SHP77 (cell line): ENCODE measurements around the gene RIPOR1.
"Not testable (repeated sequence)": the region's sequence is repeated elsewhere in the genome, so short reads cannot be mapped to it uniquely, and the experiment has no call there.

ENCODE experiments used
- DNase-seq, 2 experiments: peaks; one replicate each; lab custom pipeline; 2025; lab: John Stamatoyannopoulos, UW

Gene RIPOR1

GRCh38 chr16:67517661-67518423 lies 10.8 kb upstream of the RIPOR1 start:
- no peak for DNase-seq

DNA sequence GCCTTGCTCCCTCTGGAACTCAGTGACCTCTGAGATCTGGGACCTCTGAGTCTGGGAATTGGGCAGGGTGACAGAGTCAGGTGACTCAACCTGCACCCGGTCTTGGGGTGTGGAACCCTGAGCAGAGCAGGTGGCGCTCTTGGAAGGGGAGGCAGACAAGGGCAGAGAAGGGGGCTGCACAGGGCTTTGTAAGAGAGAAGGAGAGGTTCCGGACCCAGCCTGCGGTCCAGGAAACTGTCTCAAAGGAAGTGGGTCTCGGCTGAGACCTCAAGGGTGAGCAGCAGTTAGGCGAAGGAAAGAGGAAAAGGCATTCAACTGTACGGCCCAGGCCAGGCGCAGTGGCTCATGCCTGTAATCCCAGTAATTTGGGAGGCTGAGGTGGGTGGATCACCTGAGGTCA lies 10.0 kb upstream of the RIPOR1 start:
- no peak for DNase-seq

DNA sequence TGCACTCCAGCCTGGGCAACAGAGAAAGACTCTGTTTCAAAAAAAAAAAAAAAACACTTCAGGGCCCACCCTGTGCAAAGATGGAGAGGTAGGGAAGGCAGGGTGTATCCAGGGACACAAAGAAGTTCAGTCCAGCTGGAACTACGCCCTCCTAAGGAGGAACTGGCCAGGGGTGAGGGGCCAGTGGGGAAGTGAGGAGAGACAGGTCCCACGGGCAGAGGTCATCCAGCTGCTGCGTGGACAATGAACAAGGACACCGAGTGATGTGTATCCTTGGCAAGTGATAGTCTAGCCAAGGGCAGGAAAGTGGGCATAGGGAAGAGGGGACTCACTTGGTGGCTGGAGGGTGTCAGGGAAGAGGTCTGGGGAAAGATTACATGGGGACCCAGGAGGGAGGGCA lies 9.4 kb upstream of the RIPOR1 start:
- no peak for DNase-seq

- peak; percentile 92 for DNase-seq
These were observed 7.4 kb upstream of the RIPOR1 start for GRCh38 chr16:67521095-67521804.

GRCh38 chr16:67525176-67525860 lies 3.3 kb upstream of the RIPOR1 start:
- no peak for DNase-seq

GRCh38 chr16:67526149-67526791 lies 2.4 kb upstream of the RIPOR1 start:
- no peak for DNase-seq

DNA sequence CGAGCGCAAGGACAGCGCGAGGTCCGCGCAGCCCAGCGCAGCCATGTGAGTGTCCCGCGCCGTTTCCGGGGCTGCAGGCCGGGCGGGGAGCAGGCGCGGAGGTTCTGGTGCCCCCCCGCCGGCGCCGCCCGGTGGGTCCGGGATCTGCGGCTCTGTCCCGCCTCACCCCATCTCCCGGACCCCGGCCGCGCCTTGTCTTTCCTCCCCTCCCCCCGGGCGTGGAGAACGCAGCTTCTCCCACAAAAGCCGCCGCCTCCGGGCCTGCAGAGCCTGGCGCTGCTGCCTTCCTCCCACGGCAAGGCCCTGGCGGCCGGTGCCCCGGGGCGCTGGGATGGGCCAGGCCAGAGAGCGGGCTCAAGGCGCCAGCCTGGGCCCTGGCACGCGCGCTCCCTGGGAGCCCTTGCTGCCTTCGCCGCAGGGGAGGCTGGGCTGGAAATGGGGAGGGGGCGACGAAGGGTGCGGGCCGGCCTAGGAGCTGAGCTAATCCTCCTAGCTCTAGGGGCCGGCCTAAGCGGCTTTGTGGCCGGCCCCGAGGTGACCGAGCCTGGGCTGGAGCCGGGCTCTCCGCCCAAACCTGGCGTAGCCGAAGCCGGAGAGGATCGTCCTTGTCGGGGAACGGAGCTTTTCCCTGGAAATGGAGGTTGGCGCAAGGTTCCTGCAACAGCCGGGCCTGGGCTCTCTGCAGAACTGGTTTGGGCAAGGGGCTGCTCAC lies 397 bp downstream of the RIPOR1 start:
- DNase-seq, result peak in 1 of 2 experiments; percentile 26

DNA sequence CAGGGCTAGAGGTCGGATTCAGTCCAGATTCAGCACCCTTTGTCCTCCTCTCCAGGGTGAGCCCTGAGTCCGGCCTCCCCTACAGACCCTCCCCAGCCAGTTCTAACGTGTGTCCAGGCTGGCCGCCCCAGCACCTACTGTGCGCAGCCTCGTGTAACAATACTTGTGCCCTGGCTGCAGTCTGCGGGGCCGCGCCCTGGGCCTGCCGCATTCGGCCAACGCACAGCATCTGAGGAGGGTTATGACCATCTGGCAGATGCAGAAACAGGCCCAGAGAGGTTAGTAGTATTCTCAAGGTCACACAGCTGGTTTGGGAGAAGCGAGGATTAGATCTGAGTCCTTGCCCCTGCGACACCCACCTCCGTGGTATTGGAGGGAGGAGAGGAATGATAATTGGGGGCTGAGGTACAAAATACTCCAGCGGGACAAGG lies 968 bp downstream of the RIPOR1 start:
- peak in 1 of 2 experiments; percentile 7 for DNase-seq

- peak; percentile 52 to 75 for DNase-seq
These were observed 1.6 kb downstream of the RIPOR1 start for GRCh38 chr16:67530013-67530939.

GRCh38 chr16:67531247-67531646 lies 2.6 kb downstream of the RIPOR1 start:
- no peak for DNase-seq

DNA sequence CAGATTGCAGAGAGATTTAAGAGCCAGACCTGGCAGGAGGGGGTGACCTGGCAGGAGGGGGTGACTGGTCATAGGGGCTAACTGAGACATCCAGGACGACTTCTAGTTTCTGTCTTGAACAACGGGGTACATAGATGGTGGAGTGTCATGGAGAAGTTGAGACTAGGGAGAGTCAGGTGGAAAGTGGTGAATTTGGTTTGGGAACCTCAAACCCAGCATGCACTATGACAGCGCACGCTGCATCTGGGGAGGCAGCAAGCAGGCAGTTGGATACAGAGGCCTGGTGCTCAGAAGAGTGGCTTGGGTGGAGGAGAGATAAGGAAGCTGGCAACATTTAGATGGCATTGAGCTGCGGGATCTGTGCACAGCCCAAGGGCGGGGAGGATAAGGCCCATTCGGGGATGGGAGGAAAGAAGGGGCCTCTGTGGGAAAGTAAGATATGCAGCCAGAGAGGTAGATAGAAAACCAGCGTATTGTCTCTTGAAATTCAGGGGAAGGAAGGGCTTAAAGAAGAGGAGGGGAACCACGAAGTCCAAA lies 4.5 kb downstream of the RIPOR1 start:
- DNase-seq, result no peak

DNA sequence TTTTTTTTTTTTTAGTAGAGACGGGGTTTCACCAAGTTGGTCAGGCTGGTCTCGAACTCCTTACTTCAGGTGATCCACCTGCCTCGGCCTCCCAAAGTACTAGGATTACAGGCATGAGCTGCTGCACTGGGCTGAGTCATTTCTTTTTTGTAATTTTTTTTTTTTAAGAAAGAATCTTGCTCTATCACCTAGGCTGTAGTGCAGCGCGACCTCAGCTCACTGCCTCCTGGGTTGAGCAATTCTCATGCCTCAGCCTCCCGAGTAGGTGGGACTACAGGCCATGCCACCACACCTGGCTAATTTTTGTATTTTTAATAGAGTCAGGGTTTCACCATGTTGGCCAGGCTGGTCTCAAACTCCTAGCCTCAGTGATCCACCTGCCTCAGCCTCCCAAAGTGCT lies 5.4 kb downstream of the RIPOR1 start:
- DNase-seq, result not testable (repeated sequence)

DNA sequence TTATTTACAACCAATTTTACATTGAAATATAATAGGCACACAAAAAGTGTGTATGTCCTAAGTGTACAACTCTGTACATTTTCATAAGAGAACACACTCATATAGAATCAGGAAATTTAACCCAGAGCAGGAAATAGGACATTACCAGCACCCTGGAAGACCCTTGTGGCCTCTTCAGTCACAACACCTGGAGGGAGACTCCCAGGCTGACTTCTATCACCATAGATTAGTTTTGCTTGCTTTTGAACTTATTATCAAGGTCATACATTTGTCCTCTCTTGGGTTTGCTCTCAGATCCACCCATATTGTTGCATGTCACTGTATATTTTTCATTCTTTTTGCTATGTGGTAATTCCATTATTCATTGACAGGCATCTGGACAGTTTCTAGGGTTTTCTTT lies 5.8 kb downstream of the RIPOR1 start:
- no peak for DNase-seq

- DNase-seq, result no peak
These were observed 6.6 kb downstream of the RIPOR1 start for GRCh38 chr16:67535201-67535600.

GRCh38 chr16:67537270-67537635 lies 8.6 kb downstream of the RIPOR1 start:
- DNase-seq, result no peak

DNA sequence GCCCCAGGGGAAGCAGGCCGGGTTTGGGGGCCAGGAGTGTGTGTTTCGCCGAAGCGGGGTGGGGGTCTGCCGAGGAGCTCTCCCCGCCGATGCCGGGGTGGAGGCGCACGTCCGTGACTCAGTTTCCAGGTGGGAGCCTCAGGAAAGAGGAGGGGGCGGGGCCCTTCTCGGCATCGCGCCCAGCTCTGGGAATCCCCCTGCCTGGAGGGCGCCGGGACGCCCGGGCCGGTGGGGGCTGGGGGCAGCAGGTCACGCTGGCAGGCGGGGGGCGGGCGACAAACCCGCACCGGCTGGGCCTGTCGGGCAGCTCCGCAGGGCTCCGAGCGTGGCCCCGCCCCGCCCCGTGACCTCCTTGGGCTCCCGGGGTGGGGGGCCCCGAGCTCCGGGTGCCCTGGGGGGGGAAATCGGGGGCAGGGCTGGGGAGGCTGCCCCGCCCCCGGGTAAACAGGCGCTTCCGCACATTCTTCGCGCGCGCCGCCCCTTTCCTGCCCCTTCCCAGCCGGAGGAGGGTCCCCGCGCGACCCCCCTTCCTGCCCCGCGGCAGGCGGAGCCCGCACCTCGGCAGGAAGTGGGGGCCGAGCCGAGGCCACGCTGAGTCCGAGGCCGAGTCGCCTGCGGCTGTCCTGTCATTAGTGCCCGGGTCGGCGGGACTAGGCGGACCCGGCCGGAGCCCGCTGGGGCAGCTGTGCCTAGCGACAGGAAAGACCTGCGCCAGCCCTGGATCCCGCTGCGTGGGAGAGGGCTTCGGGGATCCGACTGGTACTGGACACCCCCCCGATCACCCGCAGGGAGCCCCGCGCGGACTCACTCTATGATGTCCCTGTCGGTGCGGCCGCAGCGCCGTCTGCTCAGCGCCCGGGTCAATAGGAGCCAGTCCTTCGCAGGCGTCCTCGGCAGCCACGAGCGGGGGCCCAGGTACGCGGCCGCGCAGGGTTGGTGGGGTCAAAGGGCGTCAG lies 9.3 kb downstream of the RIPOR1 start:
- DNase-seq, result no peak

GRCh38 chr16:67538666-67539101 lies 10.1 kb downstream of the RIPOR1 start:
- DNase-seq, result no peak

- DNase-seq, result no peak
These were observed 10.6 kb downstream of the RIPOR1 start for GRCh38 chr16:67539271-67539670.
